SK-N-SH (cell line): ENCODE results near the gene STARD3. TPM values are rescaled to one million over a fixed set of nuclear protein-coding genes. Genes with fewer than 3 reads are reported as not detected.
A peak's percentile ranks its signal among the peaks of the same experiment; 100 is the strongest.

Experiments
- CTCF ChIA-PET: fragments of 300-600, 350-600 bp; formaldehyde crosslinking; extraction: SDS; loops from one replicate; lab custom pipeline; 2021; lab: Yijun Ruan, JAX
- POLR2A ChIA-PET: fragments of 350-600 bp; sonication (Branson Sonifier 250); formaldehyde crosslinking; extraction: SDS; loops from one replicate; lab custom pipeline; 2020; ENCODE audit warnings: antibody characterized with exemption, inconsistent platforms; lab: Yijun Ruan, JAX
- DNase-seq: peaks from one replicate; pipeline ENCODE4 v3.0.0; 2012
- H2AFZ ChIP-seq: fragments of 200-600 bp; sonication (generic); 2 replicates; pipeline ENCODE4 v1.8.1; 2016; ENCODE audit warnings: antibody characterized with exemption, mild to moderate bottlenecking, low read depth
- H3F3A ChIP-seq: fragments of 200-600 bp; sonication (generic); replicated peaks from 2 replicates; pipeline ENCODE3; 2016; ENCODE audit warnings: antibody characterized with exemption, mild to moderate bottlenecking; ENCODE audit not compliant: insufficient read depth
- H3K27ac ChIP-seq, 2 experiments: fragments of 200-500 bp in 1 of 2; fragments of 200-600 bp in 1 of 2; sonication (Bioruptor generic) in 1 of 2; sonication (generic), shearing (Covaris generic) in 1 of 2; 2 replicates each; pipeline versions ENCODE4 v1.5.1 to v1.6.1; 2014 to 2016; ENCODE audit warnings: low read depth in 2 of 2, inconsistent platforms in 1 of 2, low read length in 1 of 2, mild to moderate bottlenecking in 1 of 2, mixed read lengths in 1 of 2
- H3K27me3 ChIP-seq: fragments of 200-600 bp; sonication (generic), shearing (Covaris generic); 2 replicates; pipeline ENCODE4 v1.6.1; 2016; ENCODE audit warnings: mixed run types; ENCODE audit not compliant: insufficient read depth
- H3K36me3 ChIP-seq, 2 experiments: fragments of 200-500 bp in 1 of 2; fragments of 200-600 bp in 1 of 2; sonication (Bioruptor generic) in 1 of 2; sonication (generic) in 1 of 2; replicated peaks in 1 of 2; 2 replicates each; pipeline versions ENCODE3 to v1.5.1; 2014 to 2016; ENCODE audit warnings: low read length in 1 of 2, mild to moderate bottlenecking in 1 of 2; ENCODE audit not compliant: insufficient read depth in 2 of 2, control insufficient read depth in 1 of 2
- H3K4me1 ChIP-seq, 2 experiments: fragments of 200-500 bp in 1 of 2; fragments of 200-600 bp in 1 of 2; sonication (Bioruptor generic) in 1 of 2; sonication (generic), shearing (Covaris generic) in 1 of 2; 2 replicates each; pipeline versions ENCODE4 v1.5.1 to v1.6.1; 2014 to 2016; ENCODE audit warnings: low read depth in 1 of 2, low read length in 1 of 2, mixed run types in 1 of 2; ENCODE audit not compliant: insufficient read depth in 2 of 2, control insufficient read depth in 1 of 2
- H3K4me2 ChIP-seq: fragments of 200-600 bp; sonication (generic), shearing (Covaris generic); 2 replicates; pipeline ENCODE4 v1.6.1; 2017; ENCODE audit warnings: mixed run types
- H3K4me3 ChIP-seq, 2 experiments: fragments of 200-500 bp in 1 of 2; fragments of 200-600 bp in 1 of 2; sonication (Bioruptor generic) in 1 of 2; sonication (generic), shearing (Covaris generic) in 1 of 2; 2 replicates each; pipeline versions ENCODE4 v1.5.1 to v1.8.1; 2014 to 2016; ENCODE audit warnings: low read depth in 2 of 2, inconsistent platforms in 1 of 2, low read length in 1 of 2, mild to moderate bottlenecking in 1 of 2, mixed read lengths in 1 of 2, moderate library complexity in 1 of 2
- H3K79me2 ChIP-seq: fragments of 200-600 bp; sonication (generic); 2 replicates; pipeline ENCODE4 v1.8.1; 2017; ENCODE audit warnings: mild to moderate bottlenecking; ENCODE audit not compliant: insufficient read depth
- H3K9ac ChIP-seq: fragments of 200-600 bp; sonication (generic); 2 replicates; pipeline ENCODE4 v1.6.1; 2017; ENCODE audit warnings: mixed run types
- H3K9me2 ChIP-seq: fragments of 200-600 bp; sonication (generic); 2 replicates; pipeline ENCODE4 v1.6.1; 2017; ENCODE audit warnings: mixed run types
- H3K9me3 ChIP-seq: fragments of 200-600 bp; sonication (generic); 2 replicates; pipeline ENCODE4 v1.6.1; 2017; ENCODE audit warnings: mixed run types, mild to moderate bottlenecking, moderate library complexity
- H4K20me1 ChIP-seq: fragments of 200-600 bp; sonication (generic); 2 replicates; pipeline ENCODE4 v1.6.1; 2017; ENCODE audit warnings: mild to moderate bottlenecking, mixed run types; ENCODE audit not compliant: insufficient read depth
- EP300 ChIP-seq, 2 experiments: IDR thresholded peaks; 2 replicates each; pipeline versions ENCODE4 v1.4.0 to v1.6.1; 2012; ENCODE audit warnings: borderline replicate concordance in 1 of 2, low read depth in 1 of 2, low read length in 1 of 2
- FOXJ3 ChIP-seq: sonication (generic); formaldehyde crosslinking; IDR thresholded peaks from 2 replicates; pipeline ENCODE4 v1.5.1; 2020; ENCODE audit warnings: mild to moderate bottlenecking, missing genetic modification reagents
- RAD21 ChIP-seq: IDR thresholded peaks from 2 replicates; pipeline ENCODE4 v1.6.1; 2012; ENCODE audit warnings: mild to moderate bottlenecking, low read length
- TCF12 ChIP-seq: IDR thresholded peaks from 2 replicates; pipeline ENCODE4 v1.4.0; 2012
- TEAD4 ChIP-seq: IDR thresholded peaks from 2 replicates; pipeline ENCODE4 v1.4.0; 2012; ENCODE audit warnings: mild to moderate bottlenecking, borderline replicate concordance; ENCODE audit not compliant: insufficient read depth
- YY1 ChIP-seq: IDR thresholded peaks from 2 replicates; pipeline ENCODE4 v1.4.0; 2012; ENCODE audit warnings: low read depth, mild to moderate bottlenecking
- WGBS: methylation state at CpG from one replicate; pipeline ENCODE4 v1.1.6; 2017; ENCODE audit warnings: low lambda C conversion rate; 5-methylcytosine and 5-hydroxymethylcytosine counted together
- polyA plus RNA-seq, 3 experiments: library from polyadenylated mRNA; depleted of rRNA; stranded (reverse); fragments of >200 nt; gene quantifications; 2 replicates each; pipeline ENCODE4 v1.2.3, GENCODE V29; 2012
- TF ChIP-seq, protein P1 (sequence below): fragments of 200-600 bp; sonication (generic); IDR thresholded peaks from 2 replicates; pipeline ENCODE4 v1.6.1; 2017; ENCODE audit warnings: antibody characterized with exemption, mild to moderate bottlenecking, moderate library complexity

Gene STARD3
- polyA plus RNA-seq, 1 of the 3 experiments (the other 2 are of a cell fraction) = 76.8 TPM

DNA sequence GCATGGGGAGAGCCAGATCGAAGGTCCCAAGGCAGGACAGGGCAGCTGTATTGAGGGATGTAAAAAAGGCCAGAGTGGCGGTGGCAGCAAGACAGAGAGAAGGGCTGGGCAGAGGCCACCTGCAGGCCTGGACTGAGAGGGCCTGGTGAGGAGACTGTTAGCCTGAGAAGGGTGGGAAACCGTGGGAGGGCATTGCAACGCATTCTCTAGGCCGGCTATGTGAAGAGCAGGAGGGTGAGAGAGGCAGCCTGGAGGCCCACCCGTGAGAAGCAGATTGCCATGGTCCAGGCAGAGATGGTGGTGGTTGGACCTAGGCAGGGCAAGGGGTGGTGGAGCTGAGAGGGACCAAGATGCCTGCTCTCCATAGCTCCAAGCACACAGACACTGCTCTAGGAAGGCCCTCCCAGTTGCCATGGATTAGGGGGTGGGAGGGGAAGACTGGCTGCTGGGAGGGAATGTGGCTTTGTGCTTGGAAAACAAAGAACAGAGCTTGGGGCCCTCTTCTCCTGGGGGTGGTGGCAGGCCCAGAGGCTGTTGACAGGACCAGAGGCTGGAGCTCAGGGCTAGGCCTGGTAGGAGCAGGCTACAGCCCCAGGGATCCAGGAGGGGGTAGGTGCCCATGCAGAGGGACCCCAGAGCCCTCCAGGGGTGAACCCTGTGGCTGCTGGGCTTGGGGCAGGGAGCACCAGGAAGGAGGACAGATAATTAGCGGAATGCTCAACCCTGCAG lies 15.8 kb downstream of the STARD3 start:
- H3K9ac ChIP-seq = no peak overlapping the region

DNA sequence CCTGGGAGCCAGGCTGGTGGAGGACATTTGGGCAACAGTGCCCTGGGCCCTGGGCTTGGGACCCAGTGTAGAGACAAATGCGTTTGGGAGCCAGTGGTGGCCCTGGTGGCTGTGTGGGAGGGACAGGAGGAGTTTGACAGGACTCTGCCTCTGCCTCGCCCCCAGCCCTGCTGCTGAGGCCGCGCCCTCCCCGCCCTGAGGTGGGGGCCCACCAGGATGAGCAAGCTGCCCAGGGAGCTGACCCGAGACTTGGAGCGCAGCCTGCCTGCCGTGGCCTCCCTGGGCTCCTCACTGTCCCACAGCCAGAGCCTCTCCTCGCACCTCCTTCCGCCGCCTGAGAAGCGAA lies 16.3 kb downstream of the STARD3 start:
- POLR2A ChIA-PET = no interaction called here
- H2AFZ ChIP-seq = no peak overlapping the region
- no peaks in the 10 kb centered on the region for H3K9me3 ChIP-seq
- 81% methylated on average over 6 of the region's 12 CpGs for WGBS
- no peak overlapping the region for H3K4me2 ChIP-seq
- peaks cover 0 to 4% of the 10 kb centered on the region in 2 experiments; a peak in 1 of 4 replicates for H3K4me1 ChIP-seq
- H3K79me2 ChIP-seq = peaks cover 9% of the 10 kb centered on the region; the same call in 1 of the 2 replicates
- no peaks in the 10 kb centered on the region for H3F3A ChIP-seq
- H3K4me3 ChIP-seq = no peak overlapping the region
- H3K36me3 ChIP-seq = peaks cover 0 to 11% of the 10 kb centered on the region in 2 experiments
- peaks cover 7% of the 10 kb centered on the region; the same call in 1 of the 2 replicates for H4K20me1 ChIP-seq
- H3K27ac ChIP-seq = no peak overlapping the region; a peak in 1 of 4 replicates
- no peaks in the 10 kb centered on the region for H3K27me3 ChIP-seq
- TF ChIP-seq EP300 (IDR thresholded peaks at IDR 0.05; ENCODE audit: borderline replicate concordance in 1 of 2, low read depth in 1 of 2, low read length in 1 of 2) (no peak), YY1 (no peak)
- TF ChIP-seq, all 33 proteins: peak for 0
- CTCF ChIA-PET = interaction anchor here (0.7 to 7.6 kb wide), 22 partner anchors 12 to 373 kb away, joined by 3 to 149 read pairs (median 5); partner anchors contain the start of genes PGAP3, PNMT, PPP1R1B and STARD3
- H3K9me2 ChIP-seq = no peaks in the 10 kb centered on the region
- no peak for DNase-seq
- H3K9ac ChIP-seq = no peak overlapping the region

More for the DNA sequence above, 15.8 kb downstream of the STARD3 start:
- Histone ChIP-seq H3F3A (no peaks in the 10 kb centered on the region), H3K36me3 (peaks cover 0 to 5% of the 10 kb centered on the region in 2 experiments), H3K4me3 (no peak overlapping the region), H4K20me1 (peaks cover 7% of the 10 kb centered on the region; the same call in 1 of the 2 replicates), H3K4me2 (no peak overlapping the region), H3K27ac (no peak overlapping the region; a peak in 1 of 4 replicates), H3K9me2 (no peaks in the 10 kb centered on the region), H3K27me3 (no peaks in the 10 kb centered on the region), H2AFZ (no peak overlapping the region), H3K79me2 (peaks cover 9% of the 10 kb centered on the region; the same call in 1 of the 2 replicates), H3K4me1 (peaks cover 0 to 4% of the 10 kb centered on the region in 2 experiments; a peak in 1 of 4 replicates), H3K9me3 (no peaks in the 10 kb centered on the region)
- TF ChIP-seq TEAD4 = no peak
- ChIA-PET POLR2A (interaction anchor here (0.7 kb wide), 1 partner anchor 14 kb away, joined by 3 read pairs; no protein-coding TSS in a partner anchor), CTCF (interaction anchor here (1.0 to 7.6 kb wide), 8 partner anchors 12 to 112 kb away, joined by 3 to 149 read pairs (median 9); partner anchors contain the start of genes PNMT, PPP1R1B, STARD3 and TCAP)
- no peak for DNase-seq
- 78% methylated on average over 6 of the region's 7 CpGs for WGBS

DNA sequence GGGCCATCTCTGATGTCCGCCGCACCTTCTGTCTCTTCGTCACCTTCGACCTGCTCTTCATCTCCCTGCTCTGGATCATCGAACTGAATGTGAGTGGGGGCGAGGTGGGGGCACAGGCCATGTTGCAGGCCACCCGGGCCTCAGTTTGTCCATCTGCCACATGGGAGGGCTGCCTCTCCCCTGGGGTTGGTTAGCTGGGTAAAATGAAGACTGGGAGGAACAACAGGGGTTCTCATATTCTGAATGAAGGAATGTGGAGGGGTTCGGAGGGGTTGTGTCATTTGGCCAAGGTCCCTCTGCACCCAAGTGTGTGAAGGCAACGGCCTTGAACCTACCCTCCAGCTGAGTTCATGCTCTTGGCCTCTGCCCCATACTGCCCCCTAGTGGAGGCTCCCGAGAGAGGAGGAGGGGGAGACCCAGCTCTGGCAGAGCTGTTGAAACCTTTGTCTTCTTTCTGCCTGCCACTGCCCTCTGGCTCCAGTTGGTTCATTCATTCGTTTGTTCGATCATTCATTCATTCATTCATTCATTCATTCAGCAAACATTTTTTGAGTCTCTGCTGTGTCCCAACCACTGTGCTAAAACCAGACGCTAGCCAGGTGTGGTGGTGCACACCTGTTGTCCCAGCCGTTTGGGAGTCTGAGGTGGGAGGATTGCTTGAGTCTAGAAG lies 16.9 kb downstream of the STARD3 start:
- Histone ChIP-seq H4K20me1 (peaks cover 7% of the 10 kb centered on the region; the same call in 1 of the 2 replicates), H3K9ac (no peak overlapping the region), H3K4me1 (peaks cover 0 to 4% of the 10 kb centered on the region in 2 experiments; a peak in 1 of 4 replicates), H3K27ac (no peak overlapping the region), H3K9me2 (no peaks in the 10 kb centered on the region), H3F3A (no peaks in the 10 kb centered on the region)
- TF ChIP-seq FOXJ3 (CRISPR knock-in tag) (no peak), TCF12 (no peak), RAD21 (peak; percentile 26; the same call in 1 of the 2 replicates)
- TF ChIP-seq, protein P1, sequence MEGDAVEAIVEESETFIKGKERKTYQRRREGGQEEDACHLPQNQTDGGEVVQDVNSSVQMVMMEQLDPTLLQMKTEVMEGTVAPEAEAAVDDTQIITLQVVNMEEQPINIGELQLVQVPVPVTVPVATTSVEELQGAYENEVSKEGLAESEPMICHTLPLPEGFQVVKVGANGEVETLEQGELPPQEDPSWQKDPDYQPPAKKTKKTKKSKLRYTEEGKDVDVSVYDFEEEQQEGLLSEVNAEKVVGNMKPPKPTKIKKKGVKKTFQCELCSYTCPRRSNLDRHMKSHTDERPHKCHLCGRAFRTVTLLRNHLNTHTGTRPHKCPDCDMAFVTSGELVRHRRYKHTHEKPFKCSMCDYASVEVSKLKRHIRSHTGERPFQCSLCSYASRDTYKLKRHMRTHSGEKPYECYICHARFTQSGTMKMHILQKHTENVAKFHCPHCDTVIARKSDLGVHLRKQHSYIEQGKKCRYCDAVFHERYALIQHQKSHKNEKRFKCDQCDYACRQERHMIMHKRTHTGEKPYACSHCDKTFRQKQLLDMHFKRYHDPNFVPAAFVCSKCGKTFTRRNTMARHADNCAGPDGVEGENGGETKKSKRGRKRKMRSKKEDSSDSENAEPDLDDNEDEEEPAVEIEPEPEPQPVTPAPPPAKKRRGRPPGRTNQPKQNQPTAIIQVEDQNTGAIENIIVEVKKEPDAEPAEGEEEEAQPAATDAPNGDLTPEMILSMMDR = peak; percentile 93
- TF ChIP-seq, all 33 proteins: peak for 2
- no peak overlapping the region for H2AFZ ChIP-seq
- CTCF ChIA-PET = interaction anchor here (0.6 to 7.6 kb wide), 27 partner anchors 13 to 373 kb away, joined by 3 to 149 read pairs (median 4); partner anchors contain the start of genes ERBB2, PGAP3, PNMT and PPP1R1B
- H3K36me3 ChIP-seq = peaks cover 0 to 12% of the 10 kb centered on the region in 2 experiments
- H3K79me2 ChIP-seq = peaks cover 5% of the 10 kb centered on the region; the same call in 1 of the 2 replicates
- POLR2A ChIA-PET = no interaction called here
- H3K27me3 ChIP-seq = no peaks in the 10 kb centered on the region
- H3K4me2 ChIP-seq = no peak overlapping the region
- no peaks in the 10 kb centered on the region for H3K9me3 ChIP-seq
- no peak overlapping the region; a peak in 1 of 4 replicates for H3K4me3 ChIP-seq
- DNase-seq = peak; percentile 92
- 52% methylated on average over 13 of the region's 14 CpGs for WGBS
